ENCODE data around the gene NCAPG2. TPM values are rescaled to one million over a fixed set of nuclear protein-coding genes. Genes with fewer than 3 reads are reported as not detected.

The NCAPG2 gene
- total and polyA plus RNA-seq, 2 experiments from 2014 or later, result 15.6 to 17.3 TPM

GRCh38 chr7:158684329-158684728 is 20.3 kb downstream of the NCAPG2 start:
- H3K27me3 ChIP-seq (replicated peaks; ENCODE audit: insufficient read depth), result no peaks in the 10 kb centered on the region
- peak overlapping the region; percentile 31; the same call in 1 of the 2 replicates for H3K27ac ChIP-seq
- no peak overlapping the region for H3K9ac ChIP-seq
- H3K4me1 ChIP-seq (ENCODE audit: insufficient read depth), result peaks cover 41% of the 10 kb centered on the region
- no peaks in the 10 kb centered on the region for H3K9me2 ChIP-seq (ENCODE audit: insufficient read depth)
- H3K79me2 ChIP-seq (ENCODE audit: insufficient read depth), result no peaks in the 10 kb centered on the region
- H3K4me2 ChIP-seq (ENCODE audit: unreplicated experiment), result peak overlapping the region; percentile 28
- DNase-seq, result peak; percentile 47
- 93 to 95% methylated on average over 1 of the region's 1 CpG for WGBS, 2 experiments (ENCODE audit: low coverage in 1 of 2, low lambda C conversion rate in 2 of 2, missing lambda C conversion rate in 2 of 2)
- in situ Hi-C loops (cut with MboI), result no loop called here
- TF ChIP-seq EZH2 (IDR thresholded peaks at IDR 0.05; ENCODE audit: insufficient read depth, poor library complexity, severe bottlenecking) (no peak), EZH2phosphoT487 (IDR thresholded peaks at IDR 0.05; ENCODE audit: insufficient read depth, low read depth) (no peak)
- H3K4me3 ChIP-seq, result no peak overlapping the region
- peaks cover 10% of the 10 kb centered on the region for H3K36me3 ChIP-seq (ENCODE audit: low read depth)
- H3F3A ChIP-seq (ENCODE audit: insufficient read depth), result peaks cover 25% of the 10 kb centered on the region; the same call in 1 of the 2 replicates
- 0 out of 2 replicates have a peak overlapping the region, but pooled peaks have one; percentile 14 for H2AFZ ChIP-seq
- H4K20me1 ChIP-seq (ENCODE audit: insufficient read depth), result no peaks in the 10 kb centered on the region
- no peaks in the 10 kb centered on the region for H3K9me3 ChIP-seq (ENCODE audit: low read depth)

GRCh38 chr7:158683541-158683940 is 21.1 kb downstream of the NCAPG2 start:
- H3F3A ChIP-seq (ENCODE audit: insufficient read depth), result peaks cover 25% of the 10 kb centered on the region; the same call in 1 of the 2 replicates
- H3K27ac ChIP-seq, result no peak overlapping the region
- H3K4me1 ChIP-seq (ENCODE audit: insufficient read depth), result peaks cover 41% of the 10 kb centered on the region
- in situ Hi-C loops (cut with MboI), result no loop called here
- H3K79me2 ChIP-seq (ENCODE audit: insufficient read depth), result no peaks in the 10 kb centered on the region
- no peaks in the 10 kb centered on the region for H3K27me3 ChIP-seq (replicated peaks; ENCODE audit: insufficient read depth)
- H3K9ac ChIP-seq, result no peak overlapping the region
- no peaks in the 10 kb centered on the region for H3K9me2 ChIP-seq (ENCODE audit: insufficient read depth)
- H3K4me2 ChIP-seq (ENCODE audit: unreplicated experiment), result peak overlapping the region; percentile 28
- peaks cover 10% of the 10 kb centered on the region for H3K36me3 ChIP-seq (ENCODE audit: low read depth)
- TF ChIP-seq EZH2phosphoT487 (IDR thresholded peaks at IDR 0.05; ENCODE audit: insufficient read depth, low read depth), result no peak
- TF ChIP-seq EZH2 (IDR thresholded peaks at IDR 0.05; ENCODE audit: insufficient read depth, poor library complexity, severe bottlenecking), result no peak
- no peak overlapping the region for H2AFZ ChIP-seq
- H3K9me3 ChIP-seq (ENCODE audit: low read depth), result no peaks in the 10 kb centered on the region
- no peak for DNase-seq
- no peak overlapping the region for H3K4me3 ChIP-seq
- no peaks in the 10 kb centered on the region for H4K20me1 ChIP-seq (ENCODE audit: insufficient read depth)
- 68 to 72% methylated on average over 2 of the region's 2 CpGs for WGBS, 2 experiments (ENCODE audit: low coverage in 1 of 2, low lambda C conversion rate in 2 of 2, missing lambda C conversion rate in 2 of 2)

- DNase-seq, result no peak
- Histone ChIP-seq H3K9me3 (ENCODE audit: low read depth) (no peaks in the 10 kb centered on the region), H3K27ac (no peak overlapping the region), H3F3A (ENCODE audit: insufficient read depth) (peaks cover 25% of the 10 kb centered on the region; the same call in 1 of the 2 replicates), H3K4me1 (ENCODE audit: insufficient read depth) (peaks cover 41% of the 10 kb centered on the region), H3K9ac (no peak overlapping the region), H3K36me3 (ENCODE audit: low read depth) (peaks cover 8% of the 10 kb centered on the region), H3K27me3 (replicated peaks; ENCODE audit: insufficient read depth) (no peaks in the 10 kb centered on the region), H3K79me2 (ENCODE audit: insufficient read depth) (no peaks in the 10 kb centered on the region), H2AFZ (no peak overlapping the region), H4K20me1 (ENCODE audit: insufficient read depth) (no peaks in the 10 kb centered on the region), H3K4me2 (ENCODE audit: unreplicated experiment) (no peak overlapping the region), H3K9me2 (ENCODE audit: insufficient read depth) (no peaks in the 10 kb centered on the region), H3K4me3 (no peak overlapping the region)
- TF ChIP-seq EZH2phosphoT487 (IDR thresholded peaks at IDR 0.05; ENCODE audit: insufficient read depth, low read depth) (no peak), EZH2 (IDR thresholded peaks at IDR 0.05; ENCODE audit: insufficient read depth, poor library complexity, severe bottlenecking) (no peak)
- in situ Hi-C loops (cut with MboI), result no loop called here
Observed at GRCh38 chr7:158682456-158682855, 22.1 kb downstream of the NCAPG2 start.

- no peak overlapping the region for H3K27ac ChIP-seq
- no peak overlapping the region for H3K4me2 ChIP-seq (ENCODE audit: unreplicated experiment)
- H3K27me3 ChIP-seq (replicated peaks; ENCODE audit: insufficient read depth), result no peaks in the 10 kb centered on the region
- 39 to 48% methylated on average over 3 of the region's 3 CpGs for whole genome bisulfite sequencing, 2 experiments (ENCODE audit: low coverage in 1 of 2, low lambda C conversion rate in 2 of 2, missing lambda C conversion rate in 2 of 2)
- H3F3A ChIP-seq (ENCODE audit: insufficient read depth), result peaks cover 38% of the 10 kb centered on the region; the same call in 1 of the 2 replicates
- no peak overlapping the region for H3K9ac ChIP-seq
- no peaks in the 10 kb centered on the region for H3K9me3 ChIP-seq (ENCODE audit: low read depth)
- H3K36me3 ChIP-seq (ENCODE audit: low read depth), result peaks cover 8% of the 10 kb centered on the region; the same call in 1 of the 2 replicates
- peak overlapping the region; percentile 26; the same call in 1 of the 2 replicates for H2AFZ ChIP-seq
- TF ChIP-seq EZH2phosphoT487 (IDR thresholded peaks at IDR 0.05; ENCODE audit: insufficient read depth, low read depth), result no peak
- TF ChIP-seq EZH2 (IDR thresholded peaks at IDR 0.05; ENCODE audit: insufficient read depth, poor library complexity, severe bottlenecking), result no peak
- H3K4me1 ChIP-seq (ENCODE audit: insufficient read depth), result peaks cover 55% of the 10 kb centered on the region
- in situ Hi-C loops (cut with MboI), result no loop called here
- H3K79me2 ChIP-seq (ENCODE audit: insufficient read depth), result no peaks in the 10 kb centered on the region
- no peaks in the 10 kb centered on the region for H4K20me1 ChIP-seq (ENCODE audit: insufficient read depth)
- no peak overlapping the region for H3K4me3 ChIP-seq
- peak; percentile 43 for DNase-seq
- H3K9me2 ChIP-seq (ENCODE audit: insufficient read depth), result no peaks in the 10 kb centered on the region
Observed at GRCh38 chr7:158680754-158681153, 23.9 kb downstream of the NCAPG2 start.
